ENCODE measurements around the gene GCH1.

Gene GCH1

GRCh38 chr14:54848910-54849309 lies 53.7 kb downstream of the GCH1 start:
- TF ChIP-seq CTCF (conservative IDR thresholded peaks at IDR 0.05; ENCODE audit: low read depth, low read length), result no peak
- DNase-seq (ENCODE audit: low read depth), result no peak
- H3K4me3 ChIP-seq (ENCODE audit: low read length), result no peak overlapping the region

DNA sequence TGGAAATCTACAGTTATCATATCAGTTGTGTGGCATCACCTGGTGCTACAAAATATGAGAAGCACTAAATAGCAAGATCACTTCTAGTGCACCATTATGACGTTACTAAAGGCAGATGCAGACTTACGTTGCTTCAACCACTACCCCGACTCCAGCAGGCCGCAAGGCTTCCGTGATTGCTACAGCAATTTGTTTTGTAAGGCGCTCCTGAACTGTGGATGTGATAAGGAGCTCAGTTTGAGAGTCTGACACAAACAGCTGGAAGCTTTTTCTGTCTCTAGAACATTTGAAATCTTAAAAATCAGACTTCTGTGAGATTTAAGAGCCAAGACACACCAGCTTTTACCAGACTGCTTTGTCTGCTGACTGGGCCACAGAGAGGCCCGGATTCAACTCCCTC lies 57.0 kb downstream of the GCH1 start:
- TF ChIP-seq CTCF (conservative IDR thresholded peaks at IDR 0.05; ENCODE audit: low read depth, low read length), result no peak
- H3K4me3 ChIP-seq (ENCODE audit: low read length), result no peak overlapping the region
- no peak for DNase-seq (ENCODE audit: low read depth)

DNA sequence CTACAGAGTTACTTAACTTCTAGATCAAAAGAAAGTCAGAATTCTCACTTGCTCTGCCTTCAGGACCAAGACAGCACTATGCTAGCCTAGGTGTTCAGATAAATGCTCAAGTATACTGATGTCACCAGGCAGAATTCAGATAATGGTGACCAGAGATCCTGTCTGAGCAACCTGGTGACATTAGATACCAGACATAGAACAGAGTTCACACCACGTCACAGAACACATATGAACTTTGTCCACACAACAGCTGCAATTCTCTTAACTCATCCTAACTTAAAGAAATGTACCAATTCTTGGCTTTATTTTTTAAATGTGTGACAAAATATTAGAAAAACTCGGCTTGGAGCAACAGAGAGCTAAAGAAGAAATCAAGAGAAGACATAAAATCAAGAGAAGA lies 58.1 kb downstream of the GCH1 start:
- no peak for TF ChIP-seq CTCF (conservative IDR thresholded peaks at IDR 0.05; ENCODE audit: low read depth, low read length)
- no peak overlapping the region for H3K4me3 ChIP-seq (ENCODE audit: low read length)
- DNase-seq (ENCODE audit: low read depth), result no peak

DNA sequence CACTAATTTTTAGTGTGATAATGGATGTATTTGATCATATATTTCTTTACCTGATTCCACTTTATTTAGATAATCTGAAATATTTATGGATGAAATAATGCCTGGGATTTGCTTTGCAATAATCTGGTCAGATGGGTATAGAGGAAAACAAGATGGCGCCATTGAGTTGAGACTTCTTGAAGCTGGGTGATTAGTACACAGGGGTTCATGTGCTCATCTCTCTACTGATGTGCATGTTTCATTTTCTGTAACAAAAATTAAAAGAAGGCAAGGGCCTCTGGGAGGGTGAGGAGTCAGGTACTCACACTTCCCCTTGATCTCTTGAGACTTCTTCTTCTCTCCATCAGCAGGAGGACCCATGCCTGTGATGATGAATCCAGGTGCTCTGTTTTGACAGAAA lies 61.8 kb downstream of the GCH1 start:
- no peak overlapping the region for H3K4me3 ChIP-seq (ENCODE audit: low read length)
- no peak for DNase-seq (ENCODE audit: low read depth)
- TF ChIP-seq CTCF (conservative IDR thresholded peaks at IDR 0.05; ENCODE audit: low read depth, low read length), result no peak

DNA sequence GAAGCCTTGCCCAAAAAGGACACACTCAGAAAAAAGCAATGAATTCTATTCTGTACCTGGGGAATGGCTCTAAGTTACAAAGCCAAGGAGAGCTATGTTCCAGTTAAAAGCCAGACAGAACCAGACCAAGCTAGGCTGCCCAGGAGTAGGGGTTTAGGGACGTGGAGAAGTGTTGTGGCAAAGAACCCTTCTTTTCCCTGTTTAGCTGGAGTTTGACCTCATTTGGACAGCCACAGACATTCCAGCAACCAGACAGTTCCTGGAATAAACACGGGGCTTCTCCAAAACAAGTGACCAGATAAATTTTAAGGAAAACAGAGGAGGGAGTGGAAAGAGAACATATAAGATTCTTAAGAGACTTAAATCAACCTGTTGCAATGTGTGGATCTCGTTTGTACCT lies 62.3 kb downstream of the GCH1 start:
- TF ChIP-seq CTCF (conservative IDR thresholded peaks at IDR 0.05; ENCODE audit: low read depth, low read length), result no peak
- DNase-seq (ENCODE audit: low read depth), result no peak
- no peak overlapping the region for H3K4me3 ChIP-seq (ENCODE audit: low read length)

DNA sequence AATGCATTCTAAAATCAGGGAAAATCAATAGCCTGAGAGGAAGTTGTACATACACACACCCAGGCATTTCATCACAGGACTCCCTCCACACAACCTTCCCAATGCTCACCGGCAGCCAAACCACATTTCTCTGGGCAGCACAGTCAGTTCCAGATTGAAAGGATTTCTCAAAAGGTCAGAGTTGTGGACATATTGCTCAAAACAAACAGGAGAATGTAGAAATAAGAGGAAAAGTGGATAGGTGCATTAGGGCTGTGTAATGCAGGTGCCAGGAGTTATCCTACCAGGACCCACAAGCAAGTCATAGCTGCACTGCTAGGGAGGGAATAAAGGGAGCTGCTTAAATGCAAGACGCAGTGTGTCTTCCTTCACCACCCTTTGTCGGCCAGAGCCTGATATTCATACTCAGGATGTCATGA lies 62.9 kb downstream of the GCH1 start:
- no peak overlapping the region for H3K4me3 ChIP-seq (ENCODE audit: low read length)
- DNase-seq (ENCODE audit: low read depth), result no peak
- no peak for TF ChIP-seq CTCF (conservative IDR thresholded peaks at IDR 0.05; ENCODE audit: low read depth, low read length)

DNA sequence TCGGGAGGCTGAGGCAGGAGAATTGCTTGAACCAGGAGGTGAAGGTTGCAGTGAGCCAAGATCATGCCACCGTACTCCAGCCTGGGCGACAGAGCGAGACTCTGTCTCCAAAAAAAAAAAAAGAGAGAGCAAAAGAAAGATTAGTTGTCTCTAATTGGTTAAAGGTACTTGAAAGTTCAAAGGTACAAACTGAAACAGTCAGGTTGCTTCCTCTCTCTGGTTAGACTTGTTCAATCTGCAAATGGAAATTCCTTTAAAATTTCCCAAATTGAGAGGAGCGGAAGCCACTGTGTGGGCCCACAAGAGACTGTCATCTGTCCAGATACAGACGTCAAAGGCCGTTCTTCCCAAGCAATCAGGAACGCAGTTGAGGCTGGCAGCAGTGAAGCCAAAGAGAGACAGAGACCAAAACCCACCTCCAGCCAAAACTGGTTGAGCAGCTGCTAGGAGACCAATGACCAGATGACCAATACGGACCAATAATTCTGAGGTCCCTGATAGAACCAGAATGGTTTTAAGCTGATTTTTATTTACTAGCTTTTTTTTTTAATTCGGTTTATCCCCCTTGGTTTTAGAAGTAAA lies 63.6 kb downstream of the GCH1 start:
- no peak for TF ChIP-seq CTCF (conservative IDR thresholded peaks at IDR 0.05; ENCODE audit: low read depth, low read length)
- H3K4me3 ChIP-seq (ENCODE audit: low read length), result no peak overlapping the region
- no peak for DNase-seq (ENCODE audit: low read depth)
